Liver (tissue), 2 donors: ENCODE results near the gene PSMC3.

Experiments
- CTCF ChIP-seq: fragments of 150-350 bp; IDR thresholded peaks from 2 replicates; pipeline ENCODE4 v1.5.1; 2017; ENCODE audit warnings: improper control_type of control experiment, low read depth, low read length; ENCODE audit not compliant: missing input control
- TF ChIP-seq, protein P1 (sequence below): IDR thresholded peaks from 2 replicates; pipeline ENCODE4 v1.6.1; 2016; ENCODE audit warnings: antibody characterized with exemption, mild to moderate bottlenecking
- donor health status: healthy.

- no peak for TF ChIP-seq CTCF
- TF ChIP-seq, protein P1, sequence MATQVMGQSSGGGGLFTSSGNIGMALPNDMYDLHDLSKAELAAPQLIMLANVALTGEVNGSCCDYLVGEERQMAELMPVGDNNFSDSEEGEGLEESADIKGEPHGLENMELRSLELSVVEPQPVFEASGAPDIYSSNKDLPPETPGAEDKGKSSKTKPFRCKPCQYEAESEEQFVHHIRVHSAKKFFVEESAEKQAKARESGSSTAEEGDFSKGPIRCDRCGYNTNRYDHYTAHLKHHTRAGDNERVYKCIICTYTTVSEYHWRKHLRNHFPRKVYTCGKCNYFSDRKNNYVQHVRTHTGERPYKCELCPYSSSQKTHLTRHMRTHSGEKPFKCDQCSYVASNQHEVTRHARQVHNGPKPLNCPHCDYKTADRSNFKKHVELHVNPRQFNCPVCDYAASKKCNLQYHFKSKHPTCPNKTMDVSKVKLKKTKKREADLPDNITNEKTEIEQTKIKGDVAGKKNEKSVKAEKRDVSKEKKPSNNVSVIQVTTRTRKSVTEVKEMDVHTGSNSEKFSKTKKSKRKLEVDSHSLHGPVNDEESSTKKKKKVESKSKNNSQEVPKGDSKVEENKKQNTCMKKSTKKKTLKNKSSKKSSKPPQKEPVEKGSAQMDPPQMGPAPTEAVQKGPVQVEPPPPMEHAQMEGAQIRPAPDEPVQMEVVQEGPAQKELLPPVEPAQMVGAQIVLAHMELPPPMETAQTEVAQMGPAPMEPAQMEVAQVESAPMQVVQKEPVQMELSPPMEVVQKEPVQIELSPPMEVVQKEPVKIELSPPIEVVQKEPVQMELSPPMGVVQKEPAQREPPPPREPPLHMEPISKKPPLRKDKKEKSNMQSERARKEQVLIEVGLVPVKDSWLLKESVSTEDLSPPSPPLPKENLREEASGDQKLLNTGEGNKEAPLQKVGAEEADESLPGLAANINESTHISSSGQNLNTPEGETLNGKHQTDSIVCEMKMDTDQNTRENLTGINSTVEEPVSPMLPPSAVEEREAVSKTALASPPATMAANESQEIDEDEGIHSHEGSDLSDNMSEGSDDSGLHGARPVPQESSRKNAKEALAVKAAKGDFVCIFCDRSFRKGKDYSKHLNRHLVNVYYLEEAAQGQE, result no peak
Measured at GRCh38 chr11:47443817-47444216, 17.6 kb upstream of the PSMC3 start.
